ENCODE measurements around the gene MRPL55.

The MRPL55 gene

DNA sequence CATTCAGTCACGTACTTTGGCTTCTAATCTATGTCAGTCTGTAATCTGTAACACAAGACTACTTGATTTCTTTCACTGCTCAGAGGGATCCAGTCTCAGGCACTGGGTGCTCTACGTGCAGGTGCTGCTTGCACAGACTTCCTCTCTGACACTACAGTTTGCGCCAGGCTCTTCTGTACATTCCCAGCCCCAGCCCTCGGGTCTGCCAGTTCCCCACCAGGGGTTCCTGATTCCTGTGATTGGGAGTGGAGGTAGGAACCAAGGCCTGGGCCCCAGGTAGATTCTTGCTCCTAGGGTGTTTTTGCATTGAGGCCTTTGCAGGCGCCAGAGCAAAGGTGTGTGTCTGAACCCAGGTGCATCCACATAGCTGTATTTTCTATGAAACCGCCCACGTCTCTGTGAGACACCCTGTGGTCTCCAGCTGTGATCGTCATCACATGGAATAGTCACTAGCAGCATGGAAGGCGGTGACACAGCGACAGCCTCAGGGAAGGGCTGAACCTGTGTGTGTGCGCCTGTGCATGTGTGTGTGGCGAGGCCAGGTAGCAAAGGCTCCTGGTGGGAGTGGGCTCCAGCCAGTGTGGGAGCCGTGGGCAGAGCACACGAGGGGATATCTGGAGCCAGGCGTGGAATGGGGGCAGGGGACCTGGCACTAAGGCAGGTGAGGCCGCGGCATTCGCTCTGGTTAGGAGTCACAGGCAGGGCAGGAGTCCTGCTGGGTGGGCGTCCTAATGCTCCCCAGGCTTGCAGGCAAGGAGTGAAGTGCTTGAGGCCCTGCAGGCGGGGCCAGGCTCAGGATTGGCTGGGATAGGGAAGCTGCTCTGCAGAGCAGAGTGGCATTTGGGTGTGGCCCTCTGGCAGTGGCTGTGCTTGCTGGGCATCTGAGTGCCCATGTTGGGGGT lies 45.8 kb upstream of the MRPL55 start:
- TF ChIP-seq, protein P1, sequence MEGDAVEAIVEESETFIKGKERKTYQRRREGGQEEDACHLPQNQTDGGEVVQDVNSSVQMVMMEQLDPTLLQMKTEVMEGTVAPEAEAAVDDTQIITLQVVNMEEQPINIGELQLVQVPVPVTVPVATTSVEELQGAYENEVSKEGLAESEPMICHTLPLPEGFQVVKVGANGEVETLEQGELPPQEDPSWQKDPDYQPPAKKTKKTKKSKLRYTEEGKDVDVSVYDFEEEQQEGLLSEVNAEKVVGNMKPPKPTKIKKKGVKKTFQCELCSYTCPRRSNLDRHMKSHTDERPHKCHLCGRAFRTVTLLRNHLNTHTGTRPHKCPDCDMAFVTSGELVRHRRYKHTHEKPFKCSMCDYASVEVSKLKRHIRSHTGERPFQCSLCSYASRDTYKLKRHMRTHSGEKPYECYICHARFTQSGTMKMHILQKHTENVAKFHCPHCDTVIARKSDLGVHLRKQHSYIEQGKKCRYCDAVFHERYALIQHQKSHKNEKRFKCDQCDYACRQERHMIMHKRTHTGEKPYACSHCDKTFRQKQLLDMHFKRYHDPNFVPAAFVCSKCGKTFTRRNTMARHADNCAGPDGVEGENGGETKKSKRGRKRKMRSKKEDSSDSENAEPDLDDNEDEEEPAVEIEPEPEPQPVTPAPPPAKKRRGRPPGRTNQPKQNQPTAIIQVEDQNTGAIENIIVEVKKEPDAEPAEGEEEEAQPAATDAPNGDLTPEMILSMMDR (IDR thresholded peaks at IDR 0.05; ENCODE audit: extremely low read depth, missing control alignments): no peak
- no peak for DNase-seq (ENCODE audit: low spot score)

GRCh38 chr1:228154021-228154669 lies 45.0 kb upstream of the MRPL55 start:
- DNase-seq (ENCODE audit: low spot score): no peak
- TF ChIP-seq, protein P1 (IDR thresholded peaks at IDR 0.05; ENCODE audit: extremely low read depth, missing control alignments): no peak

DNA sequence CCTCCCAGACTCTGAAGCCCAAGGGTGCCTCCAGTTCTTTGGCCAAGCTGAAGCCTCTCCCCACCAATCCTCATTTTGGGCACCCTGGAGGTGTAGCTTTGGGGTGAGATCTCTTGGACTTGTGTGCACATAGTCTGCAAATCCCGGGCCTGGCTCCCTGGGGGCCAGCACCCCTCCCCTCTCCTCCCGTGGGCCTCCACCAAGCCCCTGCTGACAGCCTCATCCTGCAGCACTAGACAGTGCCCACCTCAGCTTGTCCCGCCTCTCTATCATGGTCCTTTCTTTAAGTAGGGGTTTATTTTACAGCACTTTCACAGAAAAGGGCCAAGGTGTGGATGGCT lies 43.8 kb upstream of the MRPL55 start:
- no peak for DNase-seq (ENCODE audit: low spot score)
- TF ChIP-seq, protein P1 (IDR thresholded peaks at IDR 0.05; ENCODE audit: extremely low read depth, missing control alignments): no peak

- no peak for DNase-seq (ENCODE audit: low spot score)
- TF ChIP-seq, protein P1 (IDR thresholded peaks at IDR 0.05; ENCODE audit: extremely low read depth, missing control alignments): no peak
These were observed 43.2 kb upstream of the MRPL55 start for GRCh38 chr1:228152097-228152917.

DNA sequence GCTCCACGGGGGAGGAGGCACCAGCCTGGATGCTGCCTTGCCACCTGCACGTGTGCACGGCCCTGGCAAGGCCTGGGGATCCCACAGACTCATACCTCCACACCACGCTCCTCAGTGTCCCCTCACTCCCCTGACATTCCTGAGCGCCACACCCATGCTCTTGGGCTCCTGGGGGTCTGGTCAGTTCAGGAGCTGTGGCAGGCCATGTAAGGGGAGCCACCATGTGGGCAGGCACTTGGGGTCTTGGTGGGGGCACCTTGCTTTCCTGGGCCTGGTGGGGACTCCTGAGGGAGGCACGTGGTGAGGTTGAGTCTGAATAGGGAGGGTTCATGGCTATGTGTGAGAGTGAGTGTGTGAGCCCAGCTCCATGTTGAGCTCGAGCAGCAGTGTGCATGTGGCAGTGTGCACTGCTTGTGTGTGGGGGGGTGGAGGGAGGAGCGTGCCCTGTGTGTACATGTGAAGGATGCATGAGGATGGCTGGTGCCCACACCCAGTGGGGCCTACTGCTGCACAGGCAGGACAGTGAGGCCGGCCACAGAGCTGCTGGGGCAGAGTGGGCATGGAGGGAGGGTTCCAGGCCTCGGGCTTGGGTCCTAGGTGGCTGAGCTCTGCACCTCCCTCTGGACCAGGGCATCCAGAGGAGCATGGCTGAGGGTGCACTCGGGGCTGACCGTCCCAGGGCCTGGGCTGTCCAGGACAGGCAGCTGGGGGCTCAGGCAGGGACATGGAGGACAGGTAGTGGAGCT lies 42.3 kb upstream of the MRPL55 start:
- TF ChIP-seq, protein P1 (IDR thresholded peaks at IDR 0.05; ENCODE audit: extremely low read depth, missing control alignments): no peak
- DNase-seq (ENCODE audit: low spot score): no peak

GRCh38 chr1:228150461-228151179 lies 41.5 kb upstream of the MRPL55 start:
- TF ChIP-seq, protein P1 (IDR thresholded peaks at IDR 0.05; ENCODE audit: extremely low read depth, missing control alignments): no peak
- no peak for DNase-seq (ENCODE audit: low spot score)
